ENCODE data around the gene ADAM12.

Gene ADAM12

GRCh38 chr10:126080291-126080825 lies 307.9 kb downstream of the ADAM12 start:
- TF ChIP-seq FOXM1 (IDR thresholded peaks at IDR 0.05; ENCODE audit: borderline replicate concordance, low read depth) (no peak), EGR1 (IDR thresholded peaks at IDR 0.05) (no peak), CREB1 (IDR thresholded peaks at IDR 0.05; ENCODE audit: low read depth) (no peak), NFIC (IDR thresholded peaks at IDR 0.05) (no peak), TAF1 (IDR thresholded peaks at IDR 0.05; ENCODE audit: low read depth) (no peak), REST (IDR thresholded peaks at IDR 0.05; ENCODE audit: low read depth) (no peak)

- TF ChIP-seq ZBTB7A (IDR thresholded peaks at IDR 0.05; ENCODE audit: low read depth) (no peak), EP300 (IDR thresholded peaks at IDR 0.05; ENCODE audit: borderline replicate concordance) (no peak), REST (IDR thresholded peaks at IDR 0.05; ENCODE audit: low read depth) (no peak), YY1 (IDR thresholded peaks at IDR 0.05; ENCODE audit: low read depth) (no peak), MAX (IDR thresholded peaks at IDR 0.05) (no peak), TCF12 (IDR thresholded peaks at IDR 0.05; ENCODE audit: low read depth) (no peak), CREB1 (IDR thresholded peaks at IDR 0.05; ENCODE audit: low read depth) (no peak), CEBPB (IDR thresholded peaks at IDR 0.05) (no peak), NFIC (IDR thresholded peaks at IDR 0.05) (no peak), RAD21 (IDR thresholded peaks at IDR 0.05; ENCODE audit: low read depth) (no peak), TEAD4 (IDR thresholded peaks at IDR 0.05) (no peak)
- TF ChIP-seq, protein P1, sequence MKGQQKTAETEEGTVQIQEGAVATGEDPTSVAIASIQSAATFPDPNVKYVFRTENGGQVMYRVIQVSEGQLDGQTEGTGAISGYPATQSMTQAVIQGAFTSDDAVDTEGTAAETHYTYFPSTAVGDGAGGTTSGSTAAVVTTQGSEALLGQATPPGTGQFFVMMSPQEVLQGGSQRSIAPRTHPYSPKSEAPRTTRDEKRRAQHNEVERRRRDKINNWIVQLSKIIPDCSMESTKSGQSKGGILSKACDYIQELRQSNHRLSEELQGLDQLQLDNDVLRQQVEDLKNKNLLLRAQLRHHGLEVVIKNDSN (IDR thresholded peaks at IDR 0.05): no peak
Observed at GRCh38 chr10:126075009-126075408, 313.3 kb downstream of the ADAM12 start.

GRCh38 chr10:126074291-126074690 lies 314.0 kb downstream of the ADAM12 start:
- TF ChIP-seq REST (IDR thresholded peaks at IDR 0.05; ENCODE audit: low read depth) (no peak), YY1 (IDR thresholded peaks at IDR 0.05; ENCODE audit: low read depth) (no peak), TCF12 (IDR thresholded peaks at IDR 0.05; ENCODE audit: low read depth) (no peak), FOXM1 (IDR thresholded peaks at IDR 0.05; ENCODE audit: borderline replicate concordance, low read depth) (no peak)
- TF ChIP-seq, protein P1 (IDR thresholded peaks at IDR 0.05): no peak

DNA sequence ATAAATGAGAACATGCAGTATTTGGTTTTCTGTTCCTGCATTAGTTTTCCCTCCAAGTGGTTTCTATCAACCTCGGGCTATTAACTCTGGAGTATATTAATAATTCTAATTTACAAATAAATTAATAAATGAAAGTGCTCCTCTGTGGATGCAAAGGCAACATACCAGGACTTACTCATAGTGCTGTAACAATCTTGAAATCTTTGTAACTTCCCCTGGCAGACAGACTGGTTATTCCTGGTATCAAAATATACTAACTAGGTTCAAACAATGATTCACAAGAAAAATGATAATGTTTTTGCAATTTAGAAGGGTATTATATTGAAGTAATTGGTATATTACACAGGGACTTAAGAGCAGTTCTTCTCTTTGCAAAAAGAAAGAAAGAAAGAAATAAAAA lies 314.7 kb downstream of the ADAM12 start:
- no peak for TF ChIP-seq NFIC (IDR thresholded peaks at IDR 0.05)
- no peak for TF ChIP-seq CREB1 (IDR thresholded peaks at IDR 0.05; ENCODE audit: low read depth)
- TF ChIP-seq REST (IDR thresholded peaks at IDR 0.05; ENCODE audit: low read depth): no peak
- TF ChIP-seq ZBTB7A (IDR thresholded peaks at IDR 0.05; ENCODE audit: low read depth): no peak
- no peak for TF ChIP-seq TEAD4 (IDR thresholded peaks at IDR 0.05)
- no peak for TF ChIP-seq YY1 (IDR thresholded peaks at IDR 0.05; ENCODE audit: low read depth)
- no peak for TF ChIP-seq RAD21 (IDR thresholded peaks at IDR 0.05; ENCODE audit: low read depth)
- TF ChIP-seq TAF1 (IDR thresholded peaks at IDR 0.05; ENCODE audit: low read depth): no peak
- TF ChIP-seq EP300 (IDR thresholded peaks at IDR 0.05; ENCODE audit: borderline replicate concordance): no peak
- no peak for TF ChIP-seq FOXM1 (IDR thresholded peaks at IDR 0.05; ENCODE audit: borderline replicate concordance, low read depth)
- TF ChIP-seq, protein P1 (IDR thresholded peaks at IDR 0.05): no peak
- TF ChIP-seq MAX (IDR thresholded peaks at IDR 0.05): no peak
- no peak for TF ChIP-seq TCF12 (IDR thresholded peaks at IDR 0.05; ENCODE audit: low read depth)
